NCI-H526 treated with DMSO at 0.1 percent for 48 hours (cell line): ENCODE results near the gene MYO10.

Source experiments
- DNase-seq: peaks from one replicate; lab custom pipeline; 2025; lab: John Stamatoyannopoulos, UW

The MYO10 gene

DNA sequence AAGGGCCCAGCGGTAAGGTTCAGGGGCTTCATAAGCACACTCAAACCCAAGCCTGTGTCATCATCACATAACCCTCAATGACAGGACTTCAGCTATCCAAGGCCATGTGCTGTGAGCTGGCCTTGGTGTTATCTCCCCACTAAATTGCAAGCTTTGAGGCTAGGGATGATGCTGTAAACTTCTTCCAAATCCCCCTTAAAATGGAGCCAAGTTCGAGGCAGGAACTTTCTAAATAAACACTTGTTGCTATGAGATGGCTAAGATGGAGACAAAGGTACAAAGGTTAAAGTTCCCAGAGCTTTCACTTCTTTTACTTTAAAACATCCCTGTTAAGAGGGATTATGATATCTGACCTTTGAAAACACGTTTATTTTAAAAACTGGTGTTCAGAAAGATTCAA is 123.6 kb downstream of the MYO10 start:
- no peak for DNase-seq

DNA sequence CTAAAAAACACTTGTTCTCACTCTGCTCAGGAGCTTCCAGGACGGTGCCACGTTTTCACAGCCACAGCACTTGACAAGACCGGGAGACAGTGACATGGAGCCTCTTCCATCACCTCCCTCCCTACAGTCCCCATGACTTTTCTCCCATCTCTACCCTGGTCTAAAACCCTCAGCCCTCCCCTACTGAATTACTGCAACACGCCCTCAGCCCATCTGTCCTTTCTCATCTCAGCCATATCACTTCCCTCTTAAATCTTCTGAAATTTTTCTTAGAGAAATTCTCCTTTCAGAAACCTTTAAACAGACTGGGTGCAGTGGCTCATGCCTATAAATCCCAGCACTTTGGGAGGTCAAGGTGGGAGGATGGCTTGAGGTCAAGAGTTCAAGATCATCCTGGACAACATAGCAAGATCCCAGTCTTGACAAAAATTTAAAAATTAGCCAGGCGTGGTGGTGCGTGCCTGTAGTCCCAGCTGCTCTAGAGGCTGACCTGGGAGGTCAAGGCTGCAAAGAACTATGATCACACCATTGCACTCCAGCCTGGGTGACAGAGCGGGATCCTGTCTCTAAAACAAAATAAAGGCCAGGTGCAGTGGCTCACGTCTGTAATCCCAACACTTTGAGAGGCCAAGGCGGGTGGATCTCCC is 125.8 kb downstream of the MYO10 start:
- no peak for DNase-seq

DNA sequence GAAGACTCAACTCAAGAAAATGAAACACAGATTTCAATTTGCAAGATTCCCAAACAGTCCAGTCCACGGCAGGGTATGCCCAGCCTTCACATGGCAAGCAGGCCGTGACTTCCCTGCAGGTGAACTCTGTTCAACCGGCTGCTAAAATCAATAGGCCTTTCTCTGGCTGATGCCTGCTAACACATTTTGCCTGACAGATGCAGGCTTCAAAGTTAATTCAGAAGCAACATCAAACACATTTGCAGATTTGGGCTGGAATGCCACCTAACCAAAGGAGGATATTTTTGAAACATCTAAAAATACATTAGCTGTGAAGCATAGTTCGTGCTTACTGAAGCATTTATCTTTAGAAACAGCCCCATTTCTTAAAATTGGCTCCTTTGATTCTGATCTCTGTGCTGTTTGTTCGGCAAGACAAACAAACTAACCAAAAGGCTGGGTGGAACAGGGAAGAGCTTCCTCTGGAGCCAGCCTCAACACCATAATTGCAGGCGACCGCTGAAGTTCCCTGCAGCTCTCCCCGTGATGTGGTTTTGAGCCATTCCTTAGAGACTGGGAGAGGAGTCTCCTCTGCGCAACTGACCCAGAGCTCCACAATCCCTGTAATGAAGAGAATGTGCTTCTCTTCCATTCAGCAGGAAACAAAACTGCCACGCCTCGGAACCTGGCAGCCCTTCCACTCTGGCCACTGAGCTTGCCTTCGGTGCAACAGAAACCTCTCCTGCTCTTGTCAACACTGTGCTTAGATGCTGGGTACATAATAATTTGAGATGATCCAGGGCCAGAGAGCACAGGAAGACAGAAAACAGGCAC is 126.5 kb downstream of the MYO10 start:
- no peak for DNase-seq

DNA sequence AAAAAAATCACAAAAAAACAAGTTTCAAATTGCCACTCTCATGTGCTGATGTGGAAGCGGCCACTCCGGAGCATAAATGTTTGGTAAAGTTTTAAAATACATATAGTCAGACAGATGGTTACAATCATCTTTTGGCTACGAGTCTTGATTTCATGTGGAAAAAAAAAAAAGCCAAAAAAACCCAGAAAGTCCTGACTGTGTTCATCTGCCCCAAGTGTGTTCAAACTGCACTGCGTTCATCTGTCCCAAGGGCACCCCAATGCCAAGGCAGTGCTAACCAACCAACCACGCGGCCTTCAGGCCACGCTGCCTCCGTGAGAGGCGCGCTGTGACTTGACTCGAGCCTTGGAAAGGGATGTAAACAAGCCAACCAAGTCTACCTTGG is 127.1 kb downstream of the MYO10 start:
- DNase-seq: no peak

DNA sequence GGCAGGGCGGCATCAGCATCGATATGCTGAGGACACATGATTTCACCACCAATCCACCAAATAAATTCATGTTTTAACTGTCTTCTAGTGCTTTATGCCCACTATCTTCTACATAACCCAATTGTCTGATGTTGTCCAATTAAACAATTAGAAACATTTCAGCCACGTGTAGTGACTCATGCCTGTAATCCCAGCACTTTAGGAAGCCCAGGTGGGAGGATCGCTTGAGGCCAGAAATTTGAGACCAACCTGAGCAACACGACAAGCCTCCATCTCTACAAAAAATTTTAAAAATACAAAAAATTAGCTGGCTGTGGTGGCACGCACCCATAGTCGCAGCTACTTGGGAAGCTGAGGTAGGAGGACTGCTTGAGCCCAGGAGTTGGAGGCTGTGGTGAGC is 128.1 kb downstream of the MYO10 start:
- no peak for DNase-seq

DNA sequence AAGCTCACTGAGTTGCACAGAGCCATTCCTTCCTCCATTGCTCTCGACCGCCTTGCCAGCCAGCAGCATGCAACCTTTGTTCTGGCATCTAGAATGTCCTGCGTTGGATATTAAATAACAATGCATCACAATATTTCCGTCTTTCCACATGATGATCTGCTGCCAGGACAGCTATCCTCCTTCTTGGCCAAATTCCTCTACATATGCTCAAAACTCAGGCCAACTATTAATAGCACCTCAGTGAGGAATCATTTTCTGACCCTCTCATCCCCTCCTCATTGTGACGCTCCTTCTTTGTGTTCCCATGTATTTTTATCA is 128.6 kb downstream of the MYO10 start:
- no peak for DNase-seq

DNA sequence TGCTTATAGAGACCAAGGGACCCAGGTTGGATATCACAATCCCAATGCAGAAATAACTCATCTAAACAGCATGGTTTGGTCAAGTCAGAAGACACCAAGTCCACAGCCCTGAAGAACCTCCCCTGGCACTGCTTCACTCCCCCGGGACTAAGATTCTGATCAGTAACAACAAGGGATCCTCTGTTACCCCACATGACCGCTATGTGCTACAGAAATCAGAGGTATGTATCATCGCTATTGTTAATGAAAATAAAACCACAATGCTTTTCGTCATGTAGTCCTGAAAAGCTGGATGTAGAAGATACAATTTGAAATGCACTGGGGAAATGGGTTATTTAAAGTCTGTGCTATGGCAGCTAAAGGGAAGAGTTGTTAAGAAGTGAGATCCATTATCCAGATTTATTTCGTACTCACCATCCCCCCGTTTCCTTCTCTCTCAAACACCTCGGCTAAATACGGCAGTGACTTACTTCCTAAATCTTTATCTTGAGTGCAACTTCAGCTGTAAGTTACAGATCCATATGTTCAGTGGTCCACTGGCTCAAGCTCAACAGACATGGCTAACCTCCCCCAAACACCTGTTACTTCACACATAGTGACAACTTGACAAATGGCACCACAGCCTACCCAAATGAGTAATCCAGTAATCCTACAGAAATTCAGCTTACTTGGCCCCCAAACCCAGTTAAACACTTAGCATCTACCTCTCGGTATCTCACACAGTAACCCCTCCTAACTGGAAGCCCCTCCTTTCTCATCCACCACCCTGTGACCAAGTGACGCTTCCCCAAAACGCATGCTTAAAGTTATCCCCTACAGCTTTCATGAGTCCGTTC is 129.2 kb downstream of the MYO10 start:
- no peak for DNase-seq

DNA sequence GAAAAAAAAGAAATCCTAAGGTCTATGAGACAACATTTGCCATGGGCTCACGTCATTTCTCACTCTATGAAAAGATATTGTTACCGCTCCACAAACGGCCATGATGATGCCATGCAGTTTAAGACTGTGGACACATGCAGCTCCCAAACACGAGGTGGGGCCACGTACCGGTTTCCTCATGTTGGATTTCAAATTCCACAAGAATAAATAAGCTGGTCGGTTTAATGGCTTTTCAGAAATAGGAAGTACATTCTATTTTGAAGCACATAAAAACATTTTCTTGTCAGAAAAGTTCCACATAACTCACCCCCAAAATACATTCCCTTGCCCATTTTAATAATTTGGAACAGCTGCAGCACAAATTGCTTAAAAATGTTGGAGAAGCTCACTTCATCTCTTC is 130.6 kb downstream of the MYO10 start:
- DNase-seq: no peak

DNA sequence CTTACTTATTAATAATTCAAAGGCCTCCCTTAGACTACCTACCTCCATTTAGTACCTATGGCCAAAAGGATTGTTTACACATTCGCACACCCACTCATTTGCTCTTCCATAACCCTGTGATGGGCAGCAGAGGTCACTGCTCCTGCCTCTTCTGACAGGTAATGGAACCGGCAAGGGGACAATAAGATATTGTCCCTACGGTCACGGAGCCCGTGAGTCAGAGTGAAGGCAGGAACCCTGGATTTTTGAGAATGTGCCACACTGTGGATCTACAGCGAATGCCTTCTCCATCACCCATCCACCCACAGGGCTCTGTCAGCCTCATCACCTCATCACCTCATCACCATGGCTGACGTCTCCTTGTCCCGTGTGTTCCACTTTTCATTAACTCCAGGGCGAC is 132.3 kb downstream of the MYO10 start:
- no peak for DNase-seq

DNA sequence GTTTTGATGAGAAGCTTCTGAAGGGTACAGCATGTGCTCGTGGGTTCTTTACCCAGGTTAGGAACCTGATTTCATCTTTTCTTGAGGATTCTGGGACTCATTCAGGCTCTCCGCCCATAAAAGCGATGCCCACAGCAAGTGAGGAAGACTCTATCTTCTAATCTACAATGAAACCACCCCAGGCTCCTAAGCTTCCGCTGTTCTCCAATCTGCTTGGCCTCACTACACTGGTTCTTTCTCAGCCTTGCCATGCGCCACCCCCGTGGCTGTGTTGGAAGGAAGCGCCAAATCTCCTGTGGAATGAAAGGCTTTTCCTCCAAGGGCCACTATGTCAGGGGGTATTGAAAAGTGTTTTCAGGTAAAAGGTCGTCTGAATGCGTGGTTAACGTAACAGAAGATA is 135.6 kb downstream of the MYO10 start:
- DNase-seq: no peak

DNA sequence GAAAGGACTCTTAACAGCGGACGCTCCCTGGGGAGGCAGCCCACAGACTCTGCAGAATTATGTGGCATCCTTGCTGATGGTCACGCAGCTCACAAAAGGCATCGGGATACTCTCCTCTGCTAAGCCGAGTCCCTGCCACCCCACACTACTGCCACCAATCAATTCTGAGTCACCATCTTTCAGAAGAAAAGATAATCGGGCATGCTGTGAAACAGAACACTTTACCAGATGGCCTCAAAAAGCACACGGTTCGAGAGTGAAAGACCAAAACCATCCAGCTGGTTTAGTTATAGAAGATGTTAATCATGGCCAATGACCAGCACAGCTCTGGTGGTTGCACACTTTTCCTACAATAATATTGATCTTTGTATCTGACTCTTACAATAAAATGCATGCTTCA is 136.3 kb downstream of the MYO10 start:
- DNase-seq: no peak

DNA sequence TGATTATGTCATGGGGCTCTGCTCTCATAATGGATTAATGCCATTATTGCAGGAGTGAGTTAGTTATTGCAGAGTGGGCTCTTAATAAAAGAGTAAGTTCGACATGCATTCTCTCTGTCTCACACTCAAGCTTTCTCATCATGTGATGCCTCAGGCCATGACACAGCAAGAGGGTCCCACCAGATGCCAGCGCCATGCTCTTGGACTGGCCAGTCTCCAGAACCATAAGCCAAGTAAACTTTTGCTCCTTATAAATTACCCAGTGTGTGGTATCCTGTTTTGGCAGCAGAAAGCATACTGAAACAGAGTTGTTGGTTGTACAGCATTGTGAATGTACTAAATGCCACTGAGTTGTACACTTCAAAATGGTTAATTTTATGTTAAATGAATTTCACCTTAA is 138.1 kb downstream of the MYO10 start:
- DNase-seq: no peak

DNA sequence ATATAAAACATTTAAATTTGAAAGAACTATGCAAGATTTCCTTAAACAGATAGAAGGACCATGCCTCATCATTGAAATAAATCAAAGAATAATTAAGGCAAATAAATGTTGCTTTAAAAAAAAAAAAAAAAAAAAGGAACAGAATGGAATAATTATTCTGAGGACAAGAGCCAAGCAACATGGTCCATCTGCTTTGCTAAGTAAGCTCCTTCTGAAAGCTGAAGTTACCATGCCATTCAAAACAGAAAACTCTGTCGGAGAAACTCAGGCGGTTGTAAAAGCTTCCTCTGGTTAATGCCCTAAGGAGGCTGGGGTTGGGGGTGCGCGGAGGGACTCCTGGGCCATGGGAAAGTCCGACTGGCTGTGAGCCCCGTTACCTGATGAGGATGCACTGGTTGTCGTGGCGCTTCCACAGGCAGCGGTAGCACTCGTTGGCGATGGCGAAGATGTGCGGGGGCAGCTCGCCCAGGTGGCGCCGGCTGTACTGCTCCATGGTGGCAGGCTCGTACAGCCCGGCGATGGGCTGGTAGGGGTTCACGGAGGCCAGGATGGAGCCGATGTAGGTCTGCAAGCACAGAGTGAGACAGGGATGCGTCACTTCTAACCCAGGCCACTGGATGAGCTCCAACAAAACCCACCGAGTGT is 141.7 kb downstream of the MYO10 start:
- no peak for DNase-seq

DNA sequence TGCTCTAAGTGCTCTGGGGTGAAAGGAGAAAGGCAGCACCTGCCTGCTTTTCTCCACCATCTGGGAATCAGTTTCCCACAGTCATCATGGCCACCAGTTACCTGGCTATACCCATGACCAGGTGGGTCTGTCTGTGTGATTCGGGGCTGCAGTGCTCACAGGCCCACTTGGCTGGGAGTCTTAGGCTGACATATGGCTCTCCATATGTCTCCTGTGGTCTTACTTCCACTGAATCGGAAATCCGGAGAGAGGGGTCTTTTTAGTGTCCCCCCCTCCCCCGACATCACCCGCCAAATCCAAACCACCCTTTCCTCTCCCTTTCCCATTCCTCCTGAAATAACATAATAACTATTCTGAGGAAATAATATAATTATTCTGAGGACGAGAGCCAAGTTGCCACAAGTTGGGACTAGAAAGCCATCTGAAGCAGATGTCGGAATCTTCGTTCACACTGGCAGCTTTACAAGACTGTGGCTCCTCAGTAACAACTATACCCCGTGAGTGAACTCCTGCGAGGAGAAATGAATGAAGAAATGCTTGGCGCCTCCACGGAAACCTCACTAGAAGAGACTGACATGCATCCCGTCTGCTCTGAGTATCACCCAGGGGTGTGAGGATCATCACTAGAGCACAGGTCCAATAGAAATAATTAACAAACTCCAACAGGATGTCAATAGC is 143.4 kb downstream of the MYO10 start:
- no peak for DNase-seq

DNA sequence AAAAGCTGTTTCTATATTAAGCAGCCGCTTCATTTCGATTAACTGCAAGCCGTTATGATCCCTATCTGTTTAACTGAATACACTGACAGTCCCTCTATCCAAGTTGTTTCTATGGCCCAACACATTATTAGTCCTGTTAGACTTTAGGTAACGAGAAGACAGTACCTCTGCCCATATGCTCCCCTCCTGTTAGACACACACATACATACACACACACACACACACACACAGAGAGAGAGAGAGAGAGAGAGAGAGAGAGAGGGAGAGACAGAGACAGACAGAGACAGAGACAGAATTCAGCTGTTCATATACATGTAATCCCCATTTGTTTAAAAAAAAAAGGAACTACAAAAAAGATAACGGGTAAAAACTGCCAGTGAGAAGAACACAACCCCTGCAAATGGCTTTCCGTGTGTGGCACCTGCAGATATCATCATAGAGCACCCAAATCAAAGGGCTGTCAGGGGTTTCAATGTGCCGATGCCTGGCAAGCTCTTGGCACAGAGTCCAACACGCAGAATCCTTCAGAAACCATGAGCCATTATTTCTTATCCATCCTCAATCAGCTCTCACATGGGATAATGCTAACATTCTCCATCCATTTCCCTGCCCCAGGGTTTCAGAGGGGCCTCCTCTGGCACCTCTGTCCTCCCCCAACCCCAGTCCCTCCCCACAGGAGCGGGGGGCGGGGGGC is 144.0 kb downstream of the MYO10 start:
- DNase-seq: no peak

DNA sequence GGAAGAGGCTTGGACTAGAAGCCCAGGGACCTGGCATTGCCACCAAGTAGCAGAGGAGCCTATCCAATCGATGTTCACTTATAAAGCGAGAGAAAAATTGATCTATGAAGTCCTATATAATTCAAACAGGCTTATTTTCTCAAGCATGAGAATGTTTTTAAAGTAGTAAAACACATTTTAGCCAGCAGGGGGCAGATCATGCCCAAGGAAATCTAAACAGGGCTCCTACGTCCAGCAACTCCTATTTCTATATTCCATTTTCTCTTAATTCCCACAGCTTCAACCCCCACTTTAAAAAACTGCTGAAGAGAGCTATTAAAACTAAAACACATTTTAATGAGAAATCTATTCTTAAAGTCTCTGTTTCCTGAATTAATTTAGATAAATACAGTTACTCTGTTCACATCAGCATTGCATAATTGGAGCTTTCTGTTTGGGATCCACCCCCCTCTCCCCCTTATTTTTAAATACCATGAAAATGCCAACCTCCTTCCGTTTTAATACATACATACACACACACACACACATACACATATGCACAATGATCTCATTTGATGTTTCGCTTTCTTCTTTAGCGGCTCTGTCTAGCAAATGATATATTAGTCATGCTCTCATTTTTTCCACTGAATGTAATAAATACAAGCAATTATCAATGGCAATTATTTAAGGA is 144.9 kb downstream of the MYO10 start:
- peak; percentile 62 for DNase-seq

DNA sequence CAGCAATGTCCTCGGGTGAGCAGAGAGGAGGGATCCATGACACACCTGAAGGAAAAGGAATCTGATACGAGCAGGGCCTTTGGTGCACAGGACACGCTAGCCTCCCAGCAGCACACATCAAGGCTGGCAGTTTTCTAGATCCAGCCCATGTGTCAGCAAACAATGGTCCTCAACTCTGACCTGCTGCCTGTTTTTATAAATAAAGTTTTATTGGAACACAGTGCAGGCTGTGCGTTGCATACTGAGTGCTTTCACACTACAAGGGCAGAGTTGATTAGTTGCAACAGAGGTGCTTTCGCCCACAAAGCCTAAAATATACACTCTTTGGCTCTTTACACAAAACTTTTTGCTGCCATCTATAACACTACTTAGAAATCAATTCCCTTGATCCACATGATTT is 147.1 kb downstream of the MYO10 start:
- DNase-seq: no peak

DNA sequence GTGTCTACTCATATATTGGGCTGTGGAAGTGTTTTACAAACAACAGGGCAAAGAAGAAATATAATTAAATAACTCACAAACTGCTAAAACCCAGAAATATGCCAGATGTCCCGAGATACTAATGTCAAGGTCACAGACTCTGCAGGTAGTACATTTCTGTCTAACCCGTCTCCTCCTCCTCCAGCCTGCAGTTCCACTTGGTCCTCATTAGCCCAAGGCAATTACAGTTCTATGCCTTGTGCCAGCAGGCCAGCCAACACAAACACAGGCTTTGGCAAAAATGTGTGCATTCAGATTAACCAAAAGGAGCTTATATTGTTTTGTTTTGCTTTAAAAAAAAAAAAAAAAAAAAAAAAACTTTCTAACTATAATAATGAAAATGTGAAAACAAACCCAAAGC is 148.8 kb downstream of the MYO10 start:
- no peak for DNase-seq

DNA sequence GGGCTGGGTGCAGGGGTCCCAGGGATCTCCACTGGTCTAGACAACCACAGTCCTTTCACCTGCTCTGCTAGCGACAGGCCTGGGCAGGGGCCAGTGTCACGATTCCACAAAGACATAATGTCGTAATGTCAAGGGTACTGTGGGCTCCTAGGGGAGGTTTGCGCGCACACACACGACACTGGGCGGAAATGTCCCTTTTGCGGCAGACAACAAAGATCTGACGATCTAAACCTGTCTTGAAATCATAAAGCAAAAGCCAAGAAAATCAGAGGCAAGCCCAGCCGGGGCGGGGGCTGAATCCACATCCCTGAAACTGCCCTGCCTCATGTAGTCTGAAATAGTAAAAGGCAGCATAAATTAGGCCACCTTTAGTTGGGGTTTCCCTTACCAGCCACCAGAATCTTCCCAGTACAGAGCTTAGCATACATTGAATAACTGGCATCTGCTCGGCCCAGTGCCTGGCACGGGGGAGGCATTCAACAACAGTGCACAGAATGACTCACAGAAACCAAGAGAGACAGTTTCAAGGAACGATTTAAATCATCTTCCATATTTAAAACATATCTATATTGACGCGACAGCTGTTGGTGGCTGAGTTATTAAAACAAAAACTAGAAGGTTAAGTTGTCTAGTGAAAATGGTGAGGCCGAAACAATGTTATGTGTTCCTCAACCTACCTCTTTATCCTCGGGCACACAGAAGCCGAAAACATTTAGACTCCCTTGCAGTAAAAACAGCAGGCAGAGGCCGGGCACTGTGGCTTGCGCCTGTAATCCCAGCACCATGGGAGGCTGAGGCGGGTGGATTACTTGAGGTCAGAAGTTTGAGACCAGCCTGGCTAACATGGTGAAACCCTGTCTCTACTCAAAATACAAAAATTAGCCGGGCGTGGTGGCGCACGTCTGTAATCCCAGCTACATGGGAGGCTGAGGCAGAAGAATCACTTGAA is 151.0 kb downstream of the MYO10 start:
- no peak for DNase-seq

DNA sequence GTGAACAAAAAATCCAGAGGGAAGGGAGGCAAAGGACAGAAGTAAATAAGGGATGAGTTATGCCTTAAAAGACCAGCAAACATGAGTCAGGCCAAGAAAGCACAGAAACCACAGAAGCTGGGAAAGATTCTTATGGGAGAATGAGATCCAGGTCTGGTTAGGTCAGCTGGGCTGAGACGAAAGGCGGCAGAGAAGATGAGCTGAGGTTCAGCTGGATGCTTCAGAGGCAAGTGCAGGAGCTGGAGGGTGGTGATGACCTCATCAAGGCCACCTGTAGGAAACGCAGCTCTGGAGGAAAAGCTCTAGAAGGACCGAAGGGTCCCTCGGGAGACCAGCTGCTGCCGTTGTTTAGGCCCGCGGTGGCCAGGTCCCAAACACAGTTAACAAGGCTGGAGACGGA is 152.0 kb downstream of the MYO10 start:
- DNase-seq: no peak
